Panc1 (cell line): ENCODE data around the gene IGSF23. TPM values are rescaled to one million over a fixed set of nuclear protein-coding genes. Genes with fewer than 3 reads are reported as not detected.

ENCODE experiments used
- ATAC-seq: fragments of 200-7000 bp; cut with Tn5 transposase; 2 replicates; pipeline ENCODE4 v1.9.1; 2020; ENCODE audit warnings: mild to moderate bottlenecking, moderate library complexity
- BruUV-seq: library from RNA; stranded (reverse); fragments of 400-500 nt; replicated peaks from 2 replicates; lab custom pipeline; 2021; lab: Mats Ljungman, UMichigan
- CTCF ChIA-PET: fragments of 300-600 bp; sonication (Branson Sonifier 250); formaldehyde crosslinking; loops from one replicate; lab custom pipeline; 2022; ENCODE audit warnings: antibody characterized with exemption; lab: Charles Lee
- POLR2A ChIA-PET: fragments of 300-600 bp; sonication (Branson Sonifier 250); formaldehyde crosslinking; loops from one replicate; lab custom pipeline; 2022; ENCODE audit warnings: antibody characterized with exemption; lab: Charles Lee
- DNase-seq: peaks from one replicate; pipeline ENCODE4 v3.0.0-alpha.2; 2010; ENCODE audit warnings: low read depth, low spot score
- H3K27ac ChIP-seq: 2 replicates; pipeline ENCODE4 v1.5.1; 2011; ENCODE audit warnings: mild to moderate bottlenecking, low read length, inconsistent platforms
- H3K27me3 ChIP-seq: fragments of 200-500 bp; sonication (Bioruptor generic); 2 replicates; pipeline ENCODE4 v1.6.0; 2014; ENCODE audit warnings: low read length, inconsistent platforms; ENCODE audit not compliant: control insufficient read depth, insufficient read depth
- H3K36me3 ChIP-seq: fragments of 200-500 bp; sonication (Bioruptor generic); 2 replicates; pipeline ENCODE4 v1.5.1; 2014; ENCODE audit warnings: inconsistent platforms, mild to moderate bottlenecking, low read length, moderate library complexity; ENCODE audit not compliant: control insufficient read depth, insufficient read depth
- H3K4me1 ChIP-seq: 2 replicates; pipeline ENCODE4 v1.5.1; 2011; ENCODE audit warnings: inconsistent platforms, mild to moderate bottlenecking, low read length, moderate library complexity; ENCODE audit not compliant: control insufficient read depth, insufficient read depth
- H3K4me3 ChIP-seq, 2 experiments: 2 replicates each; pipeline ENCODE4 v1.5.1; 2011 to 2012; ENCODE audit warnings: low read depth in 2 of 2, low read length in 2 of 2, mild to moderate bottlenecking in 2 of 2, inconsistent platforms in 1 of 2, moderate library complexity in 1 of 2
- H3K9me3 ChIP-seq: fragments of 200-500 bp; sonication (Bioruptor generic); 2 replicates; pipeline ENCODE4 v1.5.1; 2014; ENCODE audit warnings: low read depth, mild to moderate bottlenecking, inconsistent platforms, low read length, moderate library complexity; ENCODE audit not compliant: control insufficient read depth, insufficient read depth
- CTCF ChIP-seq: fragments of 450-650 bp; IDR thresholded peaks from 2 replicates; pipeline ENCODE4 v1.5.1; 2017; ENCODE audit warnings: mild to moderate bottlenecking
- POLR2AphosphoS5 ChIP-seq: IDR thresholded peaks from 2 replicates; pipeline ENCODE4 v1.6.1; 2012; ENCODE audit warnings: mild to moderate bottlenecking, low read depth, low read length, moderate library complexity
- REST ChIP-seq, 2 experiments: IDR thresholded peaks; 2 replicates each; pipeline ENCODE4 v1.6.1; 2011 to 2012; ENCODE audit warnings: low read depth in 2 of 2, control low read depth in 1 of 2, low read length in 1 of 2, mild to moderate bottlenecking in 1 of 2, moderate library complexity in 1 of 2; ENCODE audit not compliant: insufficient read depth in 1 of 2
- SIN3A ChIP-seq: IDR thresholded peaks from 2 replicates; pipeline ENCODE4 v1.6.1; 2012; ENCODE audit warnings: low read depth, mild to moderate bottlenecking, low read length, moderate library complexity, borderline replicate concordance; ENCODE audit not compliant: insufficient read depth
- TCF7L2 ChIP-seq: IDR thresholded peaks from 2 replicates; pipeline ENCODE4 v1.6.1; 2011; ENCODE audit warnings: mild to moderate bottlenecking, low read depth, low read length, inconsistent platforms
- in situ Hi-C: cut with HindIII; loops from 2 replicates; pipeline ENCODE4 v1.10.0; 2016; ENCODE audit warnings: low sequenced_read_pairs, low pct_unique_long_range_greater_than_20kb
- intact Hi-C: fragments of 100-400 bp; cut with micrococcal nuclease; formaldehyde crosslinking; loops from one replicate; pipeline ENCODE4 v1.10.0; 2022; ENCODE audit not compliant: unreplicated experiment
- total RNA-seq: library from RNA; stranded (reverse); gene quantifications from one replicate; pipeline ENCODE4 v1.2.1, GENCODE V29; 2021; ENCODE audit not compliant: unreplicated experiment

Gene IGSF23
- total RNA-seq, 1 experiment from 2014 or later, result not detected

- in situ Hi-C loops (no loop called here), intact Hi-C loops (no loop called here)
- Histone ChIP-seq H3K9me3 (no peaks in the 10 kb centered on the region), H3K4me3 (no peak overlapping the region), H3K27me3 (no peaks in the 10 kb centered on the region), H3K27ac (no peak overlapping the region), H3K4me1 (no peaks in the 10 kb centered on the region), H3K36me3 (no peaks in the 10 kb centered on the region)
- ChIA-PET POLR2A (no interaction called here), CTCF (no interaction called here)
- TF ChIP-seq TCF7L2, result no peak
- no peak for TF ChIP-seq SIN3A
- TF ChIP-seq CTCF, result no peak
- no peak for TF ChIP-seq POLR2AphosphoS5
- no peak for TF ChIP-seq REST (IDR thresholded peaks at IDR 0.05; ENCODE audit: insufficient read depth in 1 of 2, low read depth in 2 of 2, low read length in 1 of 2)
- no peak for DNase-seq
- BruUV-seq, result no TSS peak
- no peak for ATAC-seq
Observed at GRCh38 chr19:44607049-44607448, 6.3 kb upstream of the IGSF23 start.

- TF ChIP-seq TCF7L2 (no peak), REST (IDR thresholded peaks at IDR 0.05; ENCODE audit: insufficient read depth in 1 of 2, low read depth in 2 of 2, low read length in 1 of 2) (no peak), CTCF (no peak), SIN3A (no peak), POLR2AphosphoS5 (no peak)
- CTCF ChIA-PET, result no interaction called here
Observed at GRCh38 chr19:44607917-44608316, 5.4 kb upstream of the IGSF23 start.

More at GRCh38 chr19:44607917-44608316, 5.4 kb upstream of the IGSF23 start:
- in situ Hi-C loops, result no loop called here
- intact Hi-C loops, result no loop called here
- DNase-seq (no peak), ATAC-seq (no peak)
- H3K27ac ChIP-seq, result no peak overlapping the region
- H3K4me1 ChIP-seq, result no peaks in the 10 kb centered on the region
- no peak overlapping the region for H3K4me3 ChIP-seq
- no TSS peak for BruUV-seq
- no peaks in the 10 kb centered on the region for H3K9me3 ChIP-seq
- H3K36me3 ChIP-seq, result no peaks in the 10 kb centered on the region
- no peaks in the 10 kb centered on the region for H3K27me3 ChIP-seq
- POLR2A ChIA-PET, result no interaction called here
